ENCODE data around the gene NXPE3. TPM values are rescaled to one million over a fixed set of nuclear protein-coding genes. Genes with fewer than 3 reads are reported as not detected.

Gene NXPE3
- total and polyA plus RNA-seq, 2 of the 8 experiments (the other 6 are each of a cell fraction or from before 2014, with no cell fraction given) = 10.9 to 22.7 TPM

- 98% methylated on average over 2 of the region's 2 CpGs; no CpG with 5 or more reads in 1 of the 2 experiments for WGBS, 2 experiments (ENCODE audit: extremely low coverage in 1 of 2, insufficient coverage in 1 of 2, insufficient read length in 1 of 2, insufficient replicate concordance in 2 of 2, low coverage in 1 of 2, low lambda C conversion rate in 2 of 2, missing lambda C conversion rate in 1 of 2)
- Histone ChIP-seq H4K91ac (replicated peaks; ENCODE audit: insufficient read length, low read length) (no peak overlapping the region), H3K4ac (replicated peaks; ENCODE audit: insufficient read length, low read depth, low read length) (no peak overlapping the region), H3K4me3 (ENCODE audit: extremely low read depth in 1 of 4, insufficient read depth in 2 of 4, low read depth in 3 of 4, low read length in 4 of 4) (no peak overlapping the region), H3K56ac (replicated peaks; ENCODE audit: insufficient read length, low read depth, low read length) (no peak overlapping the region), H2BK20ac (ENCODE audit: low read length) (no peak overlapping the region), H2AK5ac (ENCODE audit: low read depth, low read length) (no peak overlapping the region), H3K9me3 (ENCODE audit: insufficient read depth in 2 of 2, low read depth in 1 of 2, low read length in 1 of 2) (no peaks in the 10 kb centered on the region), H3K79me2 (ENCODE audit: control insufficient read depth in 1 of 2, insufficient read depth in 2 of 2, low read length in 2 of 2) (no peaks in the 10 kb centered on the region), H3K36me3 (ENCODE audit: control insufficient read depth in 2 of 4, insufficient read depth in 4 of 4, low read length in 3 of 4) (peaks cover 0 to 3% (median 0%) of the 10 kb centered on the region in 4 experiments; a peak in 1 of 8 replicates), H4K5ac (ENCODE audit: insufficient read length, low read depth, low read length) (no peak overlapping the region), H3K4me2 (ENCODE audit: insufficient read depth in 1 of 2, low read depth in 2 of 2, low read length in 2 of 2) (no peak overlapping the region), H4K20me1 (replicated peaks in 1 of 2; ENCODE audit: control insufficient read depth in 1 of 2, insufficient read depth in 2 of 2, low read length in 2 of 2) (no peaks in the 10 kb centered on the region), H2BK12ac (ENCODE audit: low read depth, low read length) (no peak overlapping the region), H3K18ac (ENCODE audit: extremely low read depth, low read length) (no peak overlapping the region), H3K4me1 (replicated peaks in 1 of 4; ENCODE audit: control insufficient read depth in 3 of 4, insufficient read depth in 4 of 4, low read length in 3 of 4) (peaks cover 0 to 3% (median 0%) of the 10 kb centered on the region in 4 experiments; a peak in 1 of 7 replicates), H4K8ac (ENCODE audit: extremely low read depth, insufficient read depth, low read length) (no peak overlapping the region), H2BK5ac (ENCODE audit: low read depth, low read length) (no peak overlapping the region), H2BK120ac (replicated peaks; ENCODE audit: low read depth, low read length) (no peak overlapping the region), H3K9ac (replicated peaks in 1 of 4; ENCODE audit: extremely low read depth in 1 of 4, low read depth in 3 of 4, low read length in 3 of 4) (no peak overlapping the region), H2BK15ac (ENCODE audit: low read length) (no peak overlapping the region), H3K14ac (ENCODE audit: insufficient read length) (no peak overlapping the region), H3K23ac (ENCODE audit: insufficient read length) (no peak overlapping the region), H3K79me1 (ENCODE audit: low read depth, low read length) (no peaks in the 10 kb centered on the region), H3K23me2 (ENCODE audit: low read depth, low read length) (no peaks in the 10 kb centered on the region), H3K27ac (ENCODE audit: low read depth, low read length) (no peak overlapping the region), H3K27me3 (replicated peaks in 1 of 4; ENCODE audit: control insufficient read depth in 3 of 4, extremely low read depth in 1 of 4, insufficient read depth in 3 of 4, low read length in 3 of 4) (no peaks in the 10 kb centered on the region), H2AFZ (ENCODE audit: low read length) (no peak overlapping the region)
- FAIRE-seq (no peak), DNase-seq (ENCODE audit: low read depth in 1 of 2, low spot score in 2 of 2) (no peak)
- no peak for TF ChIP-seq KDM1A (IDR thresholded peaks at IDR 0.05; ENCODE audit: borderline replicate concordance, low read length)
- ChIA-PET CTCF (ENCODE audit: partially characterized antibody) (interaction anchor here (0.6 to 1.5 kb wide), 4 partner anchors 22 to 389 kb away, joined by 3 to 7 read pairs (median 4); no protein-coding TSS in a partner anchor), POLR2A (ENCODE audit: partially characterized antibody) (interaction anchor here (1.1 to 4.0 kb wide), 4 partner anchors 9 to 16 kb away, joined by 3 to 16 read pairs (median 4); partner anchors contain the start of gene NFKBIZ)
Measured at GRCh38 chr3:101835676-101836075, 56.7 kb downstream of the NXPE3 start.
